Endothelial cell of umbilical vein (primary cell): ENCODE results near the gene CHRNA9. TPM values are rescaled to one million over a fixed set of nuclear protein-coding genes. Genes with fewer than 3 reads are reported as not detected.

Experiments
- BruUV-seq: library from RNA; stranded (reverse); fragments of 400-500 nt; replicated peaks from 2 replicates; lab custom pipeline; 2021; lab: Mats Ljungman, UMichigan
- CTCF ChIA-PET: fragments of 300-600, 350-600 bp; sonication (Branson Sonifier 250); formaldehyde crosslinking; loops from one replicate; lab custom pipeline; 2021; ENCODE audit warnings: antibody characterized with exemption, inconsistent platforms; lab: Charles Lee
- POLR2A ChIA-PET: fragments of 300-600, 350-600 bp; sonication (Branson Sonifier 250); formaldehyde crosslinking; loops from one replicate; lab custom pipeline; 2021; ENCODE audit warnings: antibody characterized with exemption, inconsistent platforms; lab: Charles Lee
- DNase-seq: peaks from one replicate; pipeline ENCODE4 v3.0.0-alpha.2; 2011; ENCODE audit warnings: low read depth, low spot score
- FAIRE-seq: peaks from 2 replicates; lab custom pipeline; 2011; peaks lifted over from hg19 to GRCh38; lab: Jason Lieb, UNC
- H2AFZ ChIP-seq: 2 replicates; pipeline ENCODE4 v1.6.0; 2012; ENCODE audit warnings: low read depth, low read length, control low read depth, inconsistent platforms
- H3K27ac ChIP-seq: 2 replicates; pipeline ENCODE4 v1.5.1; 2011; ENCODE audit warnings: low read depth, mild to moderate bottlenecking, control low read depth, low read length, moderate library complexity; ENCODE audit not compliant: insufficient read depth
- H3K27me3 ChIP-seq, 2 experiments: 2 replicates each; pipeline versions ENCODE4 v1.6.0 to v1.6.1; 2011; ENCODE audit warnings: low read length in 2 of 2, mixed read lengths in 1 of 2; ENCODE audit not compliant: control insufficient read depth in 2 of 2, insufficient read depth in 2 of 2
- H3K36me3 ChIP-seq, 2 experiments: 2 replicates in 1 of 2; 3 replicates in 1 of 2; pipeline ENCODE4 v1.5.1; 2011; ENCODE audit warnings: low read length in 2 of 2, mild to moderate bottlenecking in 1 of 2, moderate library complexity in 1 of 2; ENCODE audit not compliant: control insufficient read depth in 2 of 2, insufficient read depth in 2 of 2; ENCODE audit errors: extremely low read depth in 1 of 2
- H3K4me1 ChIP-seq: 3 replicates; pipeline ENCODE4 v1.5.1; 2011; ENCODE audit warnings: mild to moderate bottlenecking, low read length; ENCODE audit not compliant: control insufficient read depth, insufficient read depth; ENCODE audit errors: extremely low read depth
- H3K4me2 ChIP-seq: 2 replicates; pipeline ENCODE4 v1.6.1; 2011; ENCODE audit warnings: low read length, control low read depth, mixed read lengths; ENCODE audit not compliant: insufficient read depth
- H3K4me3 ChIP-seq, 3 experiments: fragments of 200-600 bp in 1 of 3; sonication (generic), shearing (Covaris generic) in 1 of 3; replicated peaks in 1 of 3; 2 replicates each; pipeline ENCODE4 v1.5.1; 2011 to 2016; ENCODE audit warnings: control low read depth in 3 of 3, low read length in 3 of 3, mild to moderate bottlenecking in 2 of 3, inconsistent platforms in 1 of 3, low read depth in 1 of 3, moderate library complexity in 1 of 3; ENCODE audit not compliant: insufficient read depth in 1 of 3
- H3K79me2 ChIP-seq: 2 replicates; pipeline ENCODE4 v1.6.0; 2012; ENCODE audit warnings: low read length, inconsistent platforms; ENCODE audit not compliant: control insufficient read depth, insufficient read depth
- H3K9ac ChIP-seq: replicated peaks from 2 replicates; pipeline ENCODE3; 2011; ENCODE audit warnings: low read length, control low read depth; ENCODE audit not compliant: insufficient read depth; ENCODE audit errors: extremely low read depth
- H3K9me1 ChIP-seq: replicated peaks from 3 replicates; pipeline ENCODE4 v1.6.0; 2011; ENCODE audit warnings: mild to moderate bottlenecking, low read length; ENCODE audit not compliant: control insufficient read depth, insufficient read depth; ENCODE audit errors: extremely low read depth
- H3K9me3 ChIP-seq: replicated peaks from 2 replicates; pipeline ENCODE4 v1.5.1; 2012; ENCODE audit warnings: low read length, inconsistent platforms; ENCODE audit not compliant: control insufficient read depth, insufficient read depth
- H4K20me1 ChIP-seq: replicated peaks from 2 replicates; pipeline ENCODE3; 2011; ENCODE audit warnings: mild to moderate bottlenecking, low read length; ENCODE audit not compliant: control insufficient read depth, insufficient read depth; ENCODE audit errors: extremely low read depth
- EZH2 ChIP-seq: IDR thresholded peaks from 2 replicates; pipeline ENCODE4 v1.6.1; 2012; ENCODE audit warnings: borderline replicate concordance, low read depth, mild to moderate bottlenecking, moderate library complexity, low read length, inconsistent platforms; ENCODE audit not compliant: severe bottlenecking
- GATA2 ChIP-seq: IDR thresholded peaks from 2 replicates; pipeline ENCODE4 v1.7.0; 2011; ENCODE audit warnings: low read depth, mild to moderate bottlenecking, moderate library complexity, mixed read lengths, low read length; ENCODE audit not compliant: insufficient read length, insufficient read depth
- JUN ChIP-seq: IDR thresholded peaks from 2 replicates; pipeline ENCODE4 v1.6.1; 2011; ENCODE audit warnings: borderline replicate concordance, low read depth; ENCODE audit not compliant: insufficient read length, insufficient read depth
- MYC ChIP-seq: IDR thresholded peaks from one replicate; pipeline ENCODE4 v1.6.1; 2011; ENCODE audit warnings: mild to moderate bottlenecking, low read depth, low read length
- POLR2A ChIP-seq: IDR thresholded peaks from 2 replicates; pipeline ENCODE4 v1.6.1; 2012; ENCODE audit warnings: low read depth, mild to moderate bottlenecking, control low read depth, low read length
- POLR2AphosphoS5 ChIP-seq: IDR thresholded peaks from 2 replicates; pipeline ENCODE4 v1.6.1; 2012; ENCODE audit warnings: low read depth, mild to moderate bottlenecking, control low read depth, low read length, moderate library complexity; ENCODE audit not compliant: insufficient read depth
- dilution Hi-C: fragments of 300-500 bp; cut with MboI; formaldehyde crosslinking; loops from one replicate; pipeline ENCODE4 v1.15.0; 2019; ENCODE audit warnings: low sequenced_read_pairs; ENCODE audit not compliant: extremely low pct_ligation_motif_present
- intact Hi-C: fragments of 100-400 bp; cut with micrococcal nuclease; formaldehyde crosslinking; loops from one replicate; pipeline ENCODE4 v1.10.0; 2022
- polyA plus RNA-seq, 4 experiments: library from polyadenylated mRNA; depleted of rRNA in 3 of 4; stranded (reverse) in 3 of 4; unstranded in 1 of 4; fragments of >200 nt; gene quantifications; 2 replicates each; pipeline versions ENCODE4 v1.2.1 to v1.2.3, GENCODE V29; 2011 to 2012; ENCODE audit warnings: missing spikeins in 1 of 4
- total RNA-seq: library from RNA; stranded (reverse); gene quantifications from 2 replicates; pipeline ENCODE4 v1.2.3, GENCODE V29; 2021
- TF ChIP-seq, protein P1 (sequence below), 2 donors: IDR thresholded peaks; 1 replicate in 1 of 2; 2 replicates in 1 of 2; pipeline ENCODE4 v1.5.1; 2011; ENCODE audit warnings: low read length in 2 of 2, mild to moderate bottlenecking in 2 of 2, moderate library complexity in 2 of 2, control low read depth in 1 of 2, inconsistent platforms in 1 of 2, low read depth in 1 of 2; ENCODE audit not compliant: insufficient read depth in 1 of 2; ENCODE audit errors: extremely low read depth in 1 of 2

CHRNA9 gene
- total and polyA plus RNA-seq, 2 donors (not counting 3 experiments of a cell fraction or from before 2014, with no cell fraction given): not detected

DNA sequence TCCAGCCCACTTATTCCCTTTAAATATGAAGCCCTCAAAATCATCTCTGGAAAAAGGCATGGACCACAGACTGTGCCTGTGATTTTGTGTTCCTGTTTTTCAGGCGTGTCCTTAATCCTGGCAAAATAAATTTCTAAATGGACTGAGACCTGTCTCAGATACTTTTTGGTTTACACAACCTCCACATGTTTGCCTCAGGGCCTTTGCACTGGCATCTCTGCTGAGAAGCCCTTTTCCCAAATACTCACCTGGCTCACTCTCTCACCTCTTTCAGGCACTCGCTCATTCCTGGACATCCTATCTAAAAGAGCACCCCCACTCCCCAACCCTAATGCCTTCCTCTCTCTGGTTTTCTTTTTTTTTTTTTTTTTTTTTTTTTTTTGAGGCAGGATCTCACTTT lies 40.5 kb downstream of the CHRNA9 start:
- ChIA-PET POLR2A (no interaction called here), CTCF (no interaction called here)
- no peaks in the 10 kb centered on the region for H3K9me3 ChIP-seq
- dilution Hi-C loops: no loop called here
- no peak overlapping the region for H3K9ac ChIP-seq
- no peak overlapping the region for H2AFZ ChIP-seq
- no peak overlapping the region for H3K27ac ChIP-seq
- H3K4me2 ChIP-seq: no peak overlapping the region
- FAIRE-seq (no peak), DNase-seq (no peak)
- H4K20me1 ChIP-seq: no peaks in the 10 kb centered on the region
- no peak for TF ChIP-seq POLR2AphosphoS5
- no peak for TF ChIP-seq GATA2
- no peak for TF ChIP-seq MYC
- no peak for TF ChIP-seq POLR2A
- TF ChIP-seq, protein P1, sequence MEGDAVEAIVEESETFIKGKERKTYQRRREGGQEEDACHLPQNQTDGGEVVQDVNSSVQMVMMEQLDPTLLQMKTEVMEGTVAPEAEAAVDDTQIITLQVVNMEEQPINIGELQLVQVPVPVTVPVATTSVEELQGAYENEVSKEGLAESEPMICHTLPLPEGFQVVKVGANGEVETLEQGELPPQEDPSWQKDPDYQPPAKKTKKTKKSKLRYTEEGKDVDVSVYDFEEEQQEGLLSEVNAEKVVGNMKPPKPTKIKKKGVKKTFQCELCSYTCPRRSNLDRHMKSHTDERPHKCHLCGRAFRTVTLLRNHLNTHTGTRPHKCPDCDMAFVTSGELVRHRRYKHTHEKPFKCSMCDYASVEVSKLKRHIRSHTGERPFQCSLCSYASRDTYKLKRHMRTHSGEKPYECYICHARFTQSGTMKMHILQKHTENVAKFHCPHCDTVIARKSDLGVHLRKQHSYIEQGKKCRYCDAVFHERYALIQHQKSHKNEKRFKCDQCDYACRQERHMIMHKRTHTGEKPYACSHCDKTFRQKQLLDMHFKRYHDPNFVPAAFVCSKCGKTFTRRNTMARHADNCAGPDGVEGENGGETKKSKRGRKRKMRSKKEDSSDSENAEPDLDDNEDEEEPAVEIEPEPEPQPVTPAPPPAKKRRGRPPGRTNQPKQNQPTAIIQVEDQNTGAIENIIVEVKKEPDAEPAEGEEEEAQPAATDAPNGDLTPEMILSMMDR (IDR thresholded peaks at IDR 0.05; ENCODE audit: extremely low read depth in 1 of 2, insufficient read depth in 1 of 2, low read depth in 1 of 2, low read length in 2 of 2): no peak
- no peak for TF ChIP-seq EZH2
- no peak for TF ChIP-seq JUN
- H3K36me3 ChIP-seq: no peaks in the 10 kb centered on the region
- H3K4me3 ChIP-seq: no peak overlapping the region
- no TSS peak for BruUV-seq
- H3K27me3 ChIP-seq: peaks cover 0 to 3% of the 10 kb centered on the region in 2 experiments
- H3K79me2 ChIP-seq: no peaks in the 10 kb centered on the region
- no peaks in the 10 kb centered on the region for H3K9me1 ChIP-seq
- H3K4me1 ChIP-seq: no peaks in the 10 kb centered on the region
- intact Hi-C loops: no loop called here
